Activated B cell treated with CpG ODN at 0.5 μM for 24 hours (primary cell): ENCODE measurements around the gene NETO1. TPM values are rescaled to one million over a fixed set of nuclear protein-coding genes. Genes with fewer than 3 reads are reported as not detected.

Source experiments
- ATAC-seq: fragments of 200-7000 bp; cut with Tn5 transposase; one replicate; pipeline ENCODE4 v1.10.0; 2021; ENCODE audit warnings: low read depth, mild to moderate bottlenecking, moderate library complexity
- CTCF ChIA-PET: fragments of 350-600 bp; sonication (Branson Sonifier 250); formaldehyde crosslinking; loops from one replicate; lab custom pipeline; 2021; ENCODE audit warnings: antibody characterized with exemption; lab: Charles Lee
- POLR2A ChIA-PET: fragments of 350-600 bp; sonication (Branson Sonifier 250); formaldehyde crosslinking; loops from one replicate; lab custom pipeline; 2021; ENCODE audit warnings: antibody characterized with exemption; lab: Charles Lee
- DNase-seq: peaks from one replicate; pipeline ENCODE4 v3.0.0; 2022
- H3K27ac Mint-ChIP-seq: one replicate; pipeline ENCODE4 v1.8.0; 2020; ENCODE audit warnings: mixed read lengths
- H3K27me3 Mint-ChIP-seq: one replicate; pipeline ENCODE4 v1.8.0; 2021; ENCODE audit warnings: mixed read lengths
- H3K36me3 Mint-ChIP-seq: one replicate; pipeline ENCODE4 v1.8.0; 2021; ENCODE audit warnings: low read depth, mixed read lengths
- H3K4me1 Mint-ChIP-seq: one replicate; pipeline ENCODE4 v1.8.0; 2021; ENCODE audit warnings: mixed read lengths
- H3K4me3 Mint-ChIP-seq: one replicate; pipeline ENCODE4 v1.8.0; 2020; ENCODE audit warnings: mild to moderate bottlenecking, mixed read lengths
- H3K9me3 Mint-ChIP-seq: one replicate; pipeline ENCODE4 v1.8.0; 2020; ENCODE audit warnings: mixed read lengths
- CTCF ChIP-seq: fragments of 200-600 bp; IDR thresholded peaks from one replicate; pipeline ENCODE4 v1.8.0; 2022; ENCODE audit warnings: antibody characterized with exemption, mild to moderate bottlenecking
- intact Hi-C: fragments of 100-400 bp; cut with micrococcal nuclease; formaldehyde crosslinking; loops from one replicate; pipeline ENCODE4 v1.15.1; 2024
- total RNA-seq: library from RNA; stranded (reverse); gene quantifications from 2 replicates; pipeline ENCODE4 v1.2.3, GENCODE V29; 2022

The NETO1 gene
- total RNA-seq, 1 donor from 2014 or later = 9.1 TPM

GRCh38 chr18:72820571-72820970, 47.2 kb downstream of the NETO1 start:
- no peak for TF ChIP-seq CTCF
- CTCF ChIA-PET = no interaction called here
- ATAC-seq (no peak), DNase-seq (no peak)
- POLR2A ChIA-PET = no interaction called here
- Mint-ChIP-seq H3K4me1 (no peaks in the 10 kb centered on the region), H3K27me3 (no peaks in the 10 kb centered on the region), H3K27ac (no peak overlapping the region), H3K9me3 (no peaks in the 10 kb centered on the region), H3K4me3 (no peak overlapping the region), H3K36me3 (no peaks in the 10 kb centered on the region)
- intact Hi-C loops = no loop called here

- Mint-ChIP-seq H3K4me1 (no peaks in the 10 kb centered on the region), H3K9me3 (no peaks in the 10 kb centered on the region), H3K4me3 (no peak overlapping the region), H3K36me3 (no peaks in the 10 kb centered on the region), H3K27me3 (no peaks in the 10 kb centered on the region), H3K27ac (no peak overlapping the region)
- ChIA-PET POLR2A (no interaction called here), CTCF (no interaction called here)
- TF ChIP-seq CTCF = no peak
- ATAC-seq (no peak), DNase-seq (no peak)
- intact Hi-C loops = no loop called here
Observed at GRCh38 chr18:72819050-72819449, 48.7 kb downstream of the NETO1 start.

GRCh38 chr18:72811047-72811446, 56.7 kb downstream of the NETO1 start:
- Mint-ChIP-seq H3K27ac (no peak overlapping the region), H3K4me3 (no peak overlapping the region)
- POLR2A ChIA-PET = no interaction called here

GRCh38 chr18:72808680-72809079, 59.1 kb downstream of the NETO1 start:
- no peaks in the 10 kb centered on the region for H3K27me3 Mint-ChIP-seq
- DNase-seq = no peak
- ChIA-PET POLR2A (no interaction called here), CTCF (no interaction called here)
- no peak for TF ChIP-seq CTCF
- intact Hi-C loops = no loop called here
- H3K4me1 Mint-ChIP-seq = no peaks in the 10 kb centered on the region
- H3K4me3 Mint-ChIP-seq = no peak overlapping the region
- peaks cover 2% of the 10 kb centered on the region for H3K36me3 Mint-ChIP-seq
- H3K27ac Mint-ChIP-seq = no peak overlapping the region
- no peak for ATAC-seq
- H3K9me3 Mint-ChIP-seq = no peaks in the 10 kb centered on the region

More at GRCh38 chr18:72811047-72811446, 56.7 kb downstream of the NETO1 start:
- Mint-ChIP-seq H3K9me3 (no peaks in the 10 kb centered on the region), H3K36me3 (peaks cover 2% of the 10 kb centered on the region), H3K4me1 (no peaks in the 10 kb centered on the region), H3K27me3 (no peaks in the 10 kb centered on the region)
- no peak for TF ChIP-seq CTCF
- ATAC-seq = no peak
- no peak for DNase-seq
- CTCF ChIA-PET = no interaction called here
- intact Hi-C loops = no loop called here

- Mint-ChIP-seq H3K27ac (no peak overlapping the region), H3K27me3 (no peaks in the 10 kb centered on the region), H3K36me3 (peaks cover under 1% of the 10 kb centered on the region), H3K9me3 (no peaks in the 10 kb centered on the region), H3K4me1 (no peaks in the 10 kb centered on the region), H3K4me3 (no peak overlapping the region)
- intact Hi-C loops = no loop called here
- ATAC-seq = no peak
- no peak for DNase-seq
- POLR2A ChIA-PET = no interaction called here
- TF ChIP-seq CTCF = no peak
- CTCF ChIA-PET = interaction anchor here (0.6 kb wide), 1 partner anchor 1167 kb away, joined by 3 read pairs; no protein-coding TSS in a partner anchor
Observed at GRCh38 chr18:72799106-72799505, 68.7 kb downstream of the NETO1 start.
